Measurements from ENCODE around the gene DCST2.
A peak's percentile ranks its signal among the peaks of the same experiment; 100 is the strongest.

- TF ChIP-seq GATA2 (IDR thresholded peaks at IDR 0.05; ENCODE audit: low read depth, low read length) = peak; percentile 76
- no peak for TF ChIP-seq GATA3 (IDR thresholded peaks at IDR 0.05; ENCODE audit: low read depth, low read length)
Measured at GRCh38 chr1:154978360-154978759, 55.2 kb downstream of the DCST2 start.

Measured in SH-SY5Y (cell line).